Keratinocyte (primary cell): ENCODE data around the gene CSRP1.

Source experiments
- CTCF ChIP-seq, 3 experiments: IDR thresholded peaks in 1 of 3; conservative IDR thresholded peaks in 1 of 3; optimal IDR thresholded peaks in 1 of 3; 2 replicates in 2 of 3; 3 replicates in 1 of 3; pipeline versions ENCODE3 to v1.5.1; 2011; ENCODE audit warnings: low read length in 3 of 3, mild to moderate bottlenecking in 3 of 3, moderate library complexity in 2 of 3, control low read depth in 1 of 3, inconsistent platforms in 1 of 3; ENCODE audit not compliant: insufficient read depth in 2 of 3; ENCODE audit errors: extremely low read depth in 1 of 3
- EZH2 ChIP-seq: IDR thresholded peaks from one replicate; pipeline ENCODE4 v1.6.1; 2012; ENCODE audit warnings: inconsistent platforms, mild to moderate bottlenecking, low read length, moderate library complexity

- TF ChIP-seq CTCF (optimal IDR thresholded peaks at IDR 0.05 in 1 of 3, IDR thresholded peaks at IDR 0.05 in 1 of 3, conservative IDR thresholded peaks at IDR 0.05 in 1 of 3; ENCODE audit: extremely low read depth in 1 of 3, insufficient read depth in 2 of 3, low read length in 3 of 3): no peak
- no peak for TF ChIP-seq EZH2
Observed at GRCh38 chr1:201457508-201457960, 49.4 kb downstream of the CSRP1 start.
